ENCODE results near the gene P3H2. TPM values are rescaled to one million over a fixed set of nuclear protein-coding genes. Genes with fewer than 3 reads are reported as not detected.

The P3H2 gene
- total and polyA plus RNA-seq, 2 experiments from 2014 or later = 14.5 TPM

GRCh38 chr3:190125436-190126068 lies 4.9 kb upstream of the P3H2 start:
- Histone ChIP-seq H3K36me3 (replicated peaks; ENCODE audit: insufficient read depth, low read depth) (no peaks in the 10 kb centered on the region), H3K27ac (no peak overlapping the region), H4K20me1 (ENCODE audit: insufficient read depth, poor library complexity, severe bottlenecking) (no peaks in the 10 kb centered on the region), H3K9me2 (replicated peaks; ENCODE audit: insufficient read depth) (no peaks in the 10 kb centered on the region), H3K27me3 (no peaks in the 10 kb centered on the region), H3K4me1 (ENCODE audit: insufficient read depth) (peaks cover 19% of the 10 kb centered on the region), H3K4me3 (no peak overlapping the region), H3K9me3 (ENCODE audit: low read depth) (no peaks in the 10 kb centered on the region), H3K4me2 (peak overlapping the region; percentile 49), H2AFZ (no peak overlapping the region), H3K79me2 (no peaks in the 10 kb centered on the region)
- 58% methylated on average over 9 of the region's 9 CpGs for WGBS (ENCODE audit: low lambda C conversion rate, missing lambda C conversion rate)
- no peak for DNase-seq (ENCODE audit: low spot score)
- TF ChIP-seq EZH2 (IDR thresholded peaks at IDR 0.05; ENCODE audit: borderline replicate concordance) = no peak
- TF ChIP-seq EZH2phosphoT487 (IDR thresholded peaks at IDR 0.05; ENCODE audit: low read depth, severe bottlenecking, unreplicated experiment) = no peak
- TF ChIP-seq CTCF (IDR thresholded peaks at IDR 0.05; ENCODE audit: poor library complexity) = no peak

- Histone ChIP-seq H4K20me1 (ENCODE audit: insufficient read depth, poor library complexity, severe bottlenecking) (no peaks in the 10 kb centered on the region), H2AFZ (no peak overlapping the region), H3K79me2 (peaks cover 3% of the 10 kb centered on the region), H3K4me3 (no peak overlapping the region), H3K27ac (no peak overlapping the region), H3K9me2 (replicated peaks; ENCODE audit: insufficient read depth) (no peaks in the 10 kb centered on the region), H3K27me3 (no peaks in the 10 kb centered on the region), H3K36me3 (replicated peaks; ENCODE audit: insufficient read depth, low read depth) (no peaks in the 10 kb centered on the region), H3K9me3 (ENCODE audit: low read depth) (no peaks in the 10 kb centered on the region), H3K4me2 (no peak overlapping the region), H3K4me1 (ENCODE audit: insufficient read depth) (peaks cover 19% of the 10 kb centered on the region)
- WGBS (ENCODE audit: low lambda C conversion rate, missing lambda C conversion rate) = 67% methylated on average over 3 of the region's 3 CpGs
- DNase-seq (ENCODE audit: low spot score) = no peak
- TF ChIP-seq CTCF (IDR thresholded peaks at IDR 0.05; ENCODE audit: poor library complexity) (no peak), EZH2 (IDR thresholded peaks at IDR 0.05; ENCODE audit: borderline replicate concordance) (no peak), EZH2phosphoT487 (IDR thresholded peaks at IDR 0.05; ENCODE audit: low read depth, severe bottlenecking, unreplicated experiment) (no peak)
Observed at GRCh38 chr3:190124067-190124466, 3.4 kb upstream of the P3H2 start.

GRCh38 chr3:190122198-190122771 lies 1.6 kb upstream of the P3H2 start:
- TF ChIP-seq EZH2phosphoT487 (IDR thresholded peaks at IDR 0.05; ENCODE audit: low read depth, severe bottlenecking, unreplicated experiment) = no peak
- TF ChIP-seq EZH2 (IDR thresholded peaks at IDR 0.05; ENCODE audit: borderline replicate concordance) = no peak
- no peak for TF ChIP-seq CTCF (IDR thresholded peaks at IDR 0.05; ENCODE audit: poor library complexity)
- Histone ChIP-seq H3K79me2 (peaks cover 19% of the 10 kb centered on the region), H3K9me3 (ENCODE audit: low read depth) (no peaks in the 10 kb centered on the region), H2AFZ (no peak overlapping the region), H3K4me1 (ENCODE audit: insufficient read depth) (peaks cover 20% of the 10 kb centered on the region), H3K27ac (no peak overlapping the region), H3K4me2 (no peak overlapping the region), H3K36me3 (replicated peaks; ENCODE audit: insufficient read depth, low read depth) (no peaks in the 10 kb centered on the region), H3K27me3 (no peaks in the 10 kb centered on the region), H3K9me2 (replicated peaks; ENCODE audit: insufficient read depth) (no peaks in the 10 kb centered on the region), H4K20me1 (ENCODE audit: insufficient read depth, poor library complexity, severe bottlenecking) (no peaks in the 10 kb centered on the region), H3K4me3 (no peak overlapping the region)
- WGBS (ENCODE audit: low lambda C conversion rate, missing lambda C conversion rate) = 74% methylated on average over 8 of the region's 8 CpGs
- no peak for DNase-seq (ENCODE audit: low spot score)

All from hepatocyte (in vitro differentiated cells).